GM18502 (cell line): Measurements from ENCODE around the gene SACM1L.
"Not testable (repeated sequence)": the region's sequence is repeated elsewhere in the genome, so short reads cannot be mapped to it uniquely, and the experiment has no call there.

Source experiments
- ATAC-seq: cut with Tn5 transposase; IDR thresholded peaks from one replicate; pipeline ENCODE4 v1.9.1; 2021; ENCODE audit warnings: mild to moderate bottlenecking; ENCODE audit not compliant: unreplicated experiment, poor library complexity

The SACM1L gene

GRCh38 chr3:45730409-45731154 lies 41.4 kb downstream of the SACM1L start:
- peak; percentile 53 for ATAC-seq

GRCh38 chr3:45736707-45737106 lies 47.5 kb downstream of the SACM1L start:
- ATAC-seq, result no peak

- ATAC-seq, result no peak
Observed at GRCh38 chr3:45737234-45737633, 48.0 kb downstream of the SACM1L start.

GRCh38 chr3:45739991-45740390 lies 50.8 kb downstream of the SACM1L start:
- no peak for ATAC-seq

GRCh38 chr3:45741247-45741646 lies 52.1 kb downstream of the SACM1L start:
- no peak for ATAC-seq

GRCh38 chr3:45741742-45742460 lies 52.7 kb downstream of the SACM1L start:
- no peak for ATAC-seq

GRCh38 chr3:45742461-45743089 lies 53.4 kb downstream of the SACM1L start:
- ATAC-seq, result no peak

- no peak for ATAC-seq
Observed at GRCh38 chr3:45746165-45746776, 57.1 kb downstream of the SACM1L start.

- ATAC-seq, result no peak
Observed at GRCh38 chr3:45746777-45747622, 57.8 kb downstream of the SACM1L start.

- no peak for ATAC-seq
Observed at GRCh38 chr3:45748068-45748467, 58.9 kb downstream of the SACM1L start.

- not testable (repeated sequence) for ATAC-seq
Observed at GRCh38 chr3:45749036-45749600, 59.9 kb downstream of the SACM1L start.

- no peak for ATAC-seq
Observed at GRCh38 chr3:45749880-45750279, 60.7 kb downstream of the SACM1L start.

- no peak for ATAC-seq
Observed at GRCh38 chr3:45751537-45752242, 62.5 kb downstream of the SACM1L start.

GRCh38 chr3:45753095-45753494 lies 63.9 kb downstream of the SACM1L start:
- ATAC-seq, result no peak

GRCh38 chr3:45754461-45754860 lies 65.3 kb downstream of the SACM1L start:
- no peak for ATAC-seq

GRCh38 chr3:45756055-45756454 lies 66.9 kb downstream of the SACM1L start:
- no peak for ATAC-seq

- ATAC-seq, result not testable (repeated sequence)
Observed at GRCh38 chr3:45757141-45757540, 67.9 kb downstream of the SACM1L start.

- no peak for ATAC-seq
Observed at GRCh38 chr3:45758871-45759270, 69.7 kb downstream of the SACM1L start.

GRCh38 chr3:45759851-45760250 lies 70.7 kb downstream of the SACM1L start:
- no peak for ATAC-seq
